SJCRH30 (cell line): ENCODE data around the gene NAA20. TPM values are rescaled to one million over a fixed set of nuclear protein-coding genes. Genes with fewer than 3 reads are reported as not detected.

ENCODE experiments used
- DNase-seq, 2 experiments: peaks; one replicate each; pipeline ENCODE4 v3.0.0-alpha.2; 2015 to 2020
- H3K27ac ChIP-seq: fragments of 250-450 bp; sonication (Bioruptor Pico); 2 replicates; pipeline ENCODE4 v1.5.1; 2020; ENCODE audit warnings: mild to moderate bottlenecking, moderate library complexity
- H3K27me3 ChIP-seq: fragments of 250-450 bp; sonication (Bioruptor Pico); 2 replicates; pipeline ENCODE4 v1.5.1; 2020; ENCODE audit warnings: mild to moderate bottlenecking, moderate library complexity
- H3K36me3 ChIP-seq: fragments of 250-450 bp; sonication (Bioruptor Pico); 2 replicates; pipeline ENCODE4 v1.5.1; 2020; ENCODE audit warnings: mild to moderate bottlenecking, moderate library complexity
- H3K4me1 ChIP-seq: fragments of 250-450 bp; sonication (Bioruptor Pico); 2 replicates; pipeline ENCODE4 v1.5.1; 2020; ENCODE audit warnings: mild to moderate bottlenecking, moderate library complexity
- H3K4me3 ChIP-seq: fragments of 250-450 bp; sonication (Bioruptor Pico); 2 replicates; pipeline ENCODE4 v1.5.1; 2020; ENCODE audit warnings: mild to moderate bottlenecking, moderate library complexity
- H3K9me3 ChIP-seq: fragments of 250-450 bp; sonication (Bioruptor Pico); replicated peaks from 2 replicates; pipeline ENCODE4 v1.5.1; 2020; ENCODE audit warnings: mild to moderate bottlenecking, moderate library complexity
- total RNA-seq: library from RNA; depleted of rRNA; stranded (reverse); fragments of >200 nt; shearing (Covaris generic); gene quantifications from 2 replicates; pipeline ENCODE4 v1.2.3, GENCODE V29; 2014; rRNA removed

NAA20 gene, protein sequence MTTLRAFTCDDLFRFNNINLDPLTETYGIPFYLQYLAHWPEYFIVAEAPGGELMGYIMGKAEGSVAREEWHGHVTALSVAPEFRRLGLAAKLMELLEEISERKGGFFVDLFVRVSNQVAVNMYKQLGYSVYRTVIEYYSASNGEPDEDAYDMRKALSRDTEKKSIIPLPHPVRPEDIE
- 63.8 and 71.3 TPM in 2 replicates for total RNA-seq

- peak; percentile 95 for DNase-seq
- no peaks in the 10 kb centered on the region for H3K27me3 ChIP-seq
- peak within 1 kb of the TSS; percentile 85 for H3K4me3 ChIP-seq
- peak within 1 kb of the TSS; percentile 68 for H3K27ac ChIP-seq
- no peaks in the 10 kb centered on the region for H3K9me3 ChIP-seq
- H3K4me1 ChIP-seq = peaks cover 3% of the 10 kb centered on the region; the same call in 1 of the 2 replicates
- peaks cover 15% of the 10 kb centered on the region for H3K36me3 ChIP-seq
These were observed at the start of gene NAA20 for GRCh38 chr20:20017001-20017843. Gene NAA20, plus strand, starts transcription at chr20:20017362. Its CDS starts 35 bp downstream, at chr20:20017397.

GRCh38 chr20:19967445-19967844 lies 49.7 kb upstream of the NAA20 start:
- H3K4me1 ChIP-seq = peaks cover 6% of the 10 kb centered on the region
- H3K36me3 ChIP-seq = no peaks in the 10 kb centered on the region
- no peak overlapping the region for H3K27ac ChIP-seq
- DNase-seq = no peak
- H3K4me3 ChIP-seq = no peak overlapping the region
- no peaks in the 10 kb centered on the region for H3K9me3 ChIP-seq
- H3K27me3 ChIP-seq = no peaks in the 10 kb centered on the region

DNA sequence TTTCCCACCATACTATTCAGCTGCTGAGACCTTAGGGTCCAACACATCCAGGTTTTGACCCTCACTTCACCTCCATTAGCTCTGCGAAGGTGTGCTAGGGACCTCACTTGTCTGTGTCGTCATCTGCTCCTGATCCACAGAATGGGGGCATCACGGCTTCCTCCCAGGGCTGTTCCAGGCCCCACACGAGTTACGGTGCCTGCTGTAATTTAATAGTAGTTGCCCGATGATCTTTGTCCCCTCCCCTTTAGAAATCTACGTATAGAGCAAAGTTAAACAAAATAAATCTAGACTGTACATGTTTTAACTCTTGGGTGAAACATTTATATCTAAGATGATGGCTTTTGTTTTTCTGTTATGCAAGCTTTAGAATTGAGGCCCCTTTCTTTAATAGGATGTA lies 49.1 kb upstream of the NAA20 start:
- no peak for DNase-seq
- Histone ChIP-seq H3K27ac (no peak overlapping the region), H3K9me3 (no peaks in the 10 kb centered on the region), H3K36me3 (no peaks in the 10 kb centered on the region), H3K4me3 (no peak overlapping the region), H3K27me3 (no peaks in the 10 kb centered on the region), H3K4me1 (peaks cover 6% of the 10 kb centered on the region)

GRCh38 chr20:19968466-19969073 lies 48.6 kb upstream of the NAA20 start:
- peaks cover 9% of the 10 kb centered on the region for H3K4me1 ChIP-seq
- no peaks in the 10 kb centered on the region for H3K27me3 ChIP-seq
- no peaks in the 10 kb centered on the region for H3K36me3 ChIP-seq
- DNase-seq = no peak
- no peaks in the 10 kb centered on the region for H3K9me3 ChIP-seq
- H3K27ac ChIP-seq = no peak overlapping the region
- H3K4me3 ChIP-seq = no peak overlapping the region

DNA sequence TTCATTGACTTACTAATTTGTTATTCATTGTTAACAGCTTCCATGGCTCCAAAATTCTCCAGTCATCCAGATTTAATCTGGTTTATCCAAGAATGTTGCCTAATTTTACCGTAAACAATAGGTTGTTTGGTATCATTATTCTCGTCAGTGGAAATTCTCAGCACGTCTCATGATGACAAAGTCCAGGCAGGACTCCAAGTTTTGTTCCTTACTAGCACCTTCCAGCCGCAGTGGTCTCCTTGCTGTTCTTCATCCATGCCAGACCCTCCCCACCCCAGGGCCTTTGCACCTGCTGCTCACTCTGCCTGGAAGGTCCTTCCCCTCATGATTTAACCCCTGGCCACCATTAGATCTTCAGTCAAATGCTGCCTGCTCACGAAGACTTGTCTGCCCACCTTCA lies 48.1 kb upstream of the NAA20 start:
- Histone ChIP-seq H3K27me3 (no peaks in the 10 kb centered on the region), H3K4me3 (no peak overlapping the region), H3K4me1 (peaks cover 15% of the 10 kb centered on the region), H3K27ac (no peak overlapping the region), H3K9me3 (no peaks in the 10 kb centered on the region), H3K36me3 (no peaks in the 10 kb centered on the region)
- no peak for DNase-seq

DNA sequence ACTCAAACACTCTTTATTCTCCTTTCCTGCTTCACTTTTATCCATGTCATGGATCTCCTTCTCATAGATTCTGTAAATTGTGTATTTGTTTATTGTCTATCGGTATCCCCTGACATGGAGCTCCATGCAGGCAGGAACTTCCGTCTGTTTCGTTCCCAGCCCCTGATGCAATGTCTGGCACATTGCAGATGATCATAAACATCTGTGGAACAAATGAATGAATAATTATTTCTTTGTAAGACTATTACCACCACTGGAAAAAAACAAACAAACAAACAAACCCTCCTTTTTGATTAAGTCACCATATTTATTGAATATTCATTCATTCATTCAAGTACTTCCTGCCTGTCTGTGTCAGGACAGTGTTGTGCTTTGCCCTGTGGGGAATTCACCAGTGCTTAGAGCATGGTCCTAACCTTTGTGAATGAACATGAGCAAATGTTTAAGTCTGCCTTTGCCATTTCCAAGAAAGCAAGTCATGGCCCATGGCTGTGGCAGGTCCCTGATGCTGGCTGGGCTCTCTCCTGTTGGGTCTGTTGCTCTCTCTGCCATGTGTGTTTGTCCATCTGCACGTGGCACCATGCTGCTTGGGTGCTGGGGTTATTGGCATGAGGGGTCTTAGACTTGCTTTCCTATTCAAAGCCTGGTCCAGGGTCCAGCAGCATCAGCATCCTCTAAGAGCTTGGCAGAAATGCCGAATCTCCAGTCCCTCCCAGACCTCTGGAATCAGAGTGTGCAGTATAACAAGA lies 47.5 kb upstream of the NAA20 start:
- H3K27me3 ChIP-seq = no peaks in the 10 kb centered on the region

GRCh38 chr20:19970256-19970765 lies 46.9 kb upstream of the NAA20 start:
- no peak overlapping the region for H3K4me3 ChIP-seq
- H3K4me1 ChIP-seq = peaks cover 12% of the 10 kb centered on the region
- H3K27me3 ChIP-seq = no peaks in the 10 kb centered on the region
- no peaks in the 10 kb centered on the region for H3K9me3 ChIP-seq
- DNase-seq = no peak
- no peak overlapping the region for H3K27ac ChIP-seq
- no peaks in the 10 kb centered on the region for H3K36me3 ChIP-seq

More for the DNA sequence above, 47.5 kb upstream of the NAA20 start:
- Histone ChIP-seq H3K36me3 (no peaks in the 10 kb centered on the region), H3K4me3 (no peak overlapping the region), H3K4me1 (peaks cover 14% of the 10 kb centered on the region), H3K9me3 (no peaks in the 10 kb centered on the region), H3K27ac (no peak overlapping the region)
- DNase-seq = no peak

- Histone ChIP-seq H3K4me3 (no peak overlapping the region), H3K9me3 (no peaks in the 10 kb centered on the region), H3K36me3 (no peaks in the 10 kb centered on the region), H3K4me1 (peaks cover 12% of the 10 kb centered on the region), H3K27me3 (no peaks in the 10 kb centered on the region), H3K27ac (no peak overlapping the region)
- no peak for DNase-seq
These were observed 46.0 kb upstream of the NAA20 start for GRCh38 chr20:19971116-19971515.

DNA sequence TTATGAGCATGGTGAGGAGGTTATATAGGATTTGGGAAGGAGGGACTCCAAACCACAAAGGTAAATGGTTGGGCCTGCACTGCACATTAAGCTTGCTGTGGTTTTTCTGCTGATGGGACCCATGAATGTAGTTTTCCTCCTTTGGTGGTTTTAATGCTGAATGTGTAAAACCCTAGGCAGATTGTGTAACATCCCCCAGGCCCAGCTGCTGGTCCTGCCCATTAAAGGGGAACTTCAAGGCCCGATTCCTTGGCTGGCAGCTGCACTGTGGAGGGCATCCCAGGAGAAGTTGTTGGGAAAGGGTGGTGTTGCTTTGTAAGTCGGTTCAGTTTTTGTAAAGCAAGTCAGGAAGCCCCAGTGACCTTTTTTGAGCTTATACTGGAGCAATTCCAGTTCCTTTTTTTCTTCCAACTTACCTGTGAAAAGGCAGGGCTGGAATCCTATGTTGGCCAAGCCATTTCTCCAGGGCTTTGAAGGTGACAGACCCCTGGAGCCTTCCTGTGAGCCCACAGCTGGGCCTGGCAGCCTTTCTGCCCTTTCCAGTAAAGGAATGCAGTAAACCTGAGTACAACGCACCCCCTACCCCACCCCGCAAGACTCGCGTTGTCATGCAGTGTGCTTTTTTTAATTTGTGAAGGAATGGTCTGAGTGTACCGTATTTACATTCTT lies 43.1 kb upstream of the NAA20 start:
- H3K4me1 ChIP-seq = peaks cover 26% of the 10 kb centered on the region
- no peaks in the 10 kb centered on the region; the same call in 1 of the 2 replicates for H3K36me3 ChIP-seq
- H3K4me3 ChIP-seq = peak overlapping the region; percentile 66
- H3K9me3 ChIP-seq = no peaks in the 10 kb centered on the region
- peak; percentile 76 to 87 for DNase-seq
- H3K27me3 ChIP-seq = no peaks in the 10 kb centered on the region
- peak overlapping the region; percentile 82 for H3K27ac ChIP-seq

GRCh38 chr20:19974630-19975435 lies 42.3 kb upstream of the NAA20 start:
- Histone ChIP-seq H3K36me3 (no peaks in the 10 kb centered on the region; the same call in 1 of the 2 replicates), H3K4me1 (peaks cover 26% of the 10 kb centered on the region), H3K27ac (peak overlapping the region; percentile 82), H3K9me3 (no peaks in the 10 kb centered on the region), H3K4me3 (peak overlapping the region; percentile 66), H3K27me3 (no peaks in the 10 kb centered on the region)
- peak; percentile 77 to 81 for DNase-seq

DNA sequence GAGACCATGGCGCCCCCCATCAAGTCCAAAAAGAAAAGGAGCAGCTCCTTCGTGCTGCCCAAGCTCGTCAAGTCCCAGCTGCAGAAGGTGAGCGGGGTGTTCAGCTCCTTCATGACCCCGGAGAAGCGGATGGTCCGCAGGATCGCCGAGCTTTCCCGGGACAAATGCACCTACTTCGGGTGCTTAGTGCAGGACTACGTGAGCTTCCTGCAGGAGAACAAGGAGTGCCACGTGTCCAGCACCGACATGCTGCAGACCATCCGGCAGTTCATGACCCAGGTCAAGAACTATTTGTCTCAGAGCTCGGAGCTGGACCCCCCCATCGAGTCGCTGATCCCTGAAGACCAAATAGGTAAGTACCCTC lies 41.7 kb upstream of the NAA20 start:
- Histone ChIP-seq H3K27ac (peak overlapping the region; percentile 82), H3K4me1 (peaks cover 30% of the 10 kb centered on the region), H3K4me3 (peak overlapping the region; percentile 66), H3K9me3 (no peaks in the 10 kb centered on the region), H3K36me3 (no peaks in the 10 kb centered on the region; the same call in 1 of the 2 replicates), H3K27me3 (no peaks in the 10 kb centered on the region)
- DNase-seq = peak; percentile 51 to 62

GRCh38 chr20:19975901-19976300 lies 41.3 kb upstream of the NAA20 start:
- peak; percentile 55 to 65 for DNase-seq
- Histone ChIP-seq H3K4me3 (peak overlapping the region; percentile 66), H3K36me3 (no peaks in the 10 kb centered on the region; the same call in 1 of the 2 replicates), H3K9me3 (no peaks in the 10 kb centered on the region), H3K27me3 (no peaks in the 10 kb centered on the region), H3K27ac (peak overlapping the region; percentile 82), H3K4me1 (peaks cover 35% of the 10 kb centered on the region)

DNA sequence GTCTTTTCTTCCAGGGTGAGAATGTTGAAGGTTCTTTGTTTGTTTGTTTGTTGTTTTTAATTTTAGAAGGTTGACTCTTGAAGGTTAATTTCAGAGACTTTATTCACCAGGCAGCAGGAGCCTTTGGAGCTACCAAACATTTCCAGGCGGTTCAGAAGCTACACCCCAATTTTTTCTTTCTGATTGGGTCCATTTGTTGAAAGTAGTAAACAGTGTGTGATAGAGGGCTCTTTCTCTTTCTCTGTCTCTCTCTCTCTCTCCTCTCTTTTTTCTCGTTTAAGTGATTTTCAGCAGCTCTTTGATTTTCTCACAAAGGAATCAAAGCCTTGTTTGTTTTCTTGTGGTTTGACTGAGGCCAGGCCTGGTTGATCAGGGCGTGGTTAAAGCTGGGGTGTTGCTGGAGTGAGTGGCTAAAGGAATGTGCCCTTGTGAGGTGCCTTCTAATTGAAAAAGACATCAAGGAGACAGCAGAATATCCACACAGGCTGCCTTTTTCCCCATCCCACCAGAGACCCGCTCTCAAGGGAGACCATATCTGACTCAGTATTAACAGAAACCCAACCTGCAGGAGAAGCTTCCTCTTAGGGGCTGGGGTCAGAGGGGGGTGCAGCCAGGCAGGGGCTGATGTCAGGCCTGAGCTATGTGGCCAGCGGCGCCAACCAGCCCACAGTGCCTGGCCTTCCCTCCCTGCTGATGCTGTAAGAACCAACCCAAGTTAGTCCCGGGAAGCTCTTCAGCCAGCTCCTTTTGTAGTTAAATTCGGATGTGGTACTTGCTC lies 40.4 kb upstream of the NAA20 start:
- peaks cover 44% of the 10 kb centered on the region for H3K4me1 ChIP-seq
- no peaks in the 10 kb centered on the region for H3K9me3 ChIP-seq
- no peaks in the 10 kb centered on the region for H3K27me3 ChIP-seq
- H3K4me3 ChIP-seq = peak overlapping the region; percentile 66
- peak; percentile 81 to 85 for DNase-seq
- peak overlapping the region; percentile 82 for H3K27ac ChIP-seq
- no peaks in the 10 kb centered on the region; the same call in 1 of the 2 replicates for H3K36me3 ChIP-seq
